H9 (cell line): ENCODE results near the gene GRAMD1C. TPM values are rescaled to one million over a fixed set of nuclear protein-coding genes. Genes with fewer than 3 reads are reported as not detected.
A peak's percentile ranks its signal among the peaks of the same experiment; 100 is the strongest.

ENCODE experiments used
- DNase-seq: peaks from one replicate; pipeline ENCODE4 v3.0.0-alpha.2; 2017
- H2AFZ ChIP-seq: one replicate; pipeline ENCODE4 v1.6.1; 2013; ENCODE audit warnings: mild to moderate bottlenecking, low read length, control low read depth, moderate library complexity
- H2AK5ac ChIP-seq: 2 replicates; pipeline ENCODE4 v1.6.1; 2013; ENCODE audit warnings: low read length, control low read depth, mixed read lengths; ENCODE audit not compliant: insufficient read length
- H2BK120ac ChIP-seq: one replicate; pipeline ENCODE4 v1.6.1; 2013; ENCODE audit warnings: low read depth, mild to moderate bottlenecking, low read length, control low read depth, inconsistent platforms; ENCODE audit not compliant: poor library complexity, severe bottlenecking
- H2BK12ac ChIP-seq: 2 replicates; pipeline ENCODE4 v1.6.1; 2013; ENCODE audit warnings: low read length, control low read depth, mixed read lengths, low read depth; ENCODE audit not compliant: insufficient read length
- H2BK15ac ChIP-seq: 2 replicates; pipeline ENCODE4 v1.6.1; 2013; ENCODE audit warnings: low read depth, low read length, control low read depth
- H2BK20ac ChIP-seq: one replicate; pipeline ENCODE4 v1.6.1; 2013; ENCODE audit warnings: low read depth, mild to moderate bottlenecking, low read length, control low read depth, inconsistent platforms; ENCODE audit not compliant: poor library complexity, severe bottlenecking
- H2BK5ac ChIP-seq: 2 replicates; pipeline ENCODE4 v1.6.1; 2013; ENCODE audit warnings: low read length, control low read depth, mixed read lengths; ENCODE audit not compliant: insufficient read length
- H3K14ac ChIP-seq: 2 replicates; pipeline ENCODE4 v1.6.1; 2013; ENCODE audit warnings: low read length, control low read depth; ENCODE audit not compliant: insufficient read depth
- H3K18ac ChIP-seq: 2 replicates; pipeline ENCODE4 v1.6.1; 2013; ENCODE audit warnings: low read depth, mild to moderate bottlenecking, mixed read lengths, low read length, control low read depth; ENCODE audit not compliant: insufficient read length
- H3K23ac ChIP-seq: 2 replicates; pipeline ENCODE4 v1.6.1; 2013; ENCODE audit warnings: low read length, control low read depth, mixed read lengths, low read depth; ENCODE audit not compliant: insufficient read length
- H3K23me2 ChIP-seq: 2 replicates; pipeline ENCODE4 v1.6.1; 2013; ENCODE audit warnings: low read depth, mild to moderate bottlenecking, mixed read lengths, low read length, control low read depth; ENCODE audit not compliant: insufficient read length, poor library complexity, severe bottlenecking
- H3K27ac ChIP-seq: 2 replicates; pipeline ENCODE4 v1.5.1; 2013; ENCODE audit warnings: low read length, control low read depth, mixed read lengths, low read depth; ENCODE audit not compliant: insufficient read length
- H3K27me3 ChIP-seq: 2 replicates; pipeline ENCODE4 v1.6.1; 2013; ENCODE audit warnings: low read length, control low read depth, inconsistent platforms; ENCODE audit not compliant: insufficient read depth
- H3K4ac ChIP-seq: 2 replicates; pipeline ENCODE4 v1.6.1; 2013; ENCODE audit warnings: low read depth, mild to moderate bottlenecking, control low read depth, inconsistent platforms, low read length, moderate library complexity
- H3K4me1 ChIP-seq: 2 replicates; pipeline ENCODE4 v1.6.1; 2013; ENCODE audit warnings: low read length, control low read depth, inconsistent platforms; ENCODE audit not compliant: insufficient read depth
- H3K4me2 ChIP-seq: 2 replicates; pipeline ENCODE4 v1.6.1; 2013; ENCODE audit warnings: low read length, control low read depth, mixed read lengths; ENCODE audit not compliant: insufficient read length, insufficient read depth
- H3K56ac ChIP-seq: 2 replicates; pipeline ENCODE4 v1.6.1; 2013; ENCODE audit warnings: low read depth, mild to moderate bottlenecking, mixed read lengths, low read length, control low read depth; ENCODE audit not compliant: insufficient read length
- H3K79me1 ChIP-seq: 2 replicates; pipeline ENCODE4 v1.6.1; 2013; ENCODE audit warnings: low read depth, mild to moderate bottlenecking, moderate library complexity, low read length, control low read depth, inconsistent platforms; ENCODE audit not compliant: insufficient read depth, poor library complexity, severe bottlenecking
- H3K79me2 ChIP-seq: 2 replicates; pipeline ENCODE4 v1.6.1; 2013; ENCODE audit warnings: low read length, control low read depth, inconsistent platforms; ENCODE audit not compliant: insufficient read depth
- H3K9ac ChIP-seq: 2 replicates; pipeline ENCODE4 v1.6.1; 2013; ENCODE audit warnings: low read length, control low read depth, mixed read lengths; ENCODE audit not compliant: insufficient read length; ENCODE audit errors: extremely low read depth
- H3K9me3 ChIP-seq: one replicate; pipeline ENCODE4 v1.6.1; 2013; ENCODE audit warnings: low read depth, low read length, inconsistent platforms; ENCODE audit not compliant: control insufficient read depth
- H3T11ph ChIP-seq: one replicate; pipeline ENCODE4 v1.6.1; 2013; ENCODE audit warnings: mild to moderate bottlenecking, low read length, control low read depth, inconsistent platforms
- H4K20me1 ChIP-seq: one replicate; pipeline ENCODE4 v1.6.1; 2013; ENCODE audit not compliant: control insufficient read depth, insufficient read length, insufficient read depth
- H4K5ac ChIP-seq: 2 replicates; pipeline ENCODE4 v1.6.1; 2013; ENCODE audit warnings: low read depth, mild to moderate bottlenecking, mixed read lengths, low read length, control low read depth; ENCODE audit not compliant: insufficient read length
- H4K8ac ChIP-seq: replicated peaks from 2 replicates; pipeline ENCODE4 v1.6.1; 2013; ENCODE audit warnings: low read length, control low read depth, mixed read lengths, low read depth; ENCODE audit not compliant: insufficient read length
- H4K91ac ChIP-seq: 2 replicates; pipeline ENCODE4 v1.6.1; 2013; ENCODE audit warnings: low read depth, mild to moderate bottlenecking, moderate library complexity, mixed read lengths, low read length, control low read depth; ENCODE audit not compliant: insufficient read length
- H3K27ac Mint-ChIP-seq, 3 experiments: 2 replicates in 2 of 3; 3 replicates in 1 of 3; pipeline ENCODE4 v1.8.0; 2020 to 2021; ENCODE audit warnings: mixed read lengths in 3 of 3, mild to moderate bottlenecking in 1 of 3, moderate library complexity in 1 of 3
- H3K27me3 Mint-ChIP-seq: 2 replicates; pipeline ENCODE4 v1.8.0; 2021; ENCODE audit warnings: low read depth, mild to moderate bottlenecking, moderate library complexity, mixed read lengths
- H3K36me3 Mint-ChIP-seq, 3 experiments: 2 replicates in 2 of 3; 3 replicates in 1 of 3; pipeline ENCODE4 v1.8.0; 2020 to 2021; ENCODE audit warnings: low read depth in 3 of 3, mixed read lengths in 3 of 3; ENCODE audit not compliant: insufficient read depth in 1 of 3
- H3K4me1 Mint-ChIP-seq, 2 experiments: 2 replicates each; pipeline ENCODE4 v1.8.0; 2020; ENCODE audit warnings: mixed read lengths in 2 of 2
- H3K4me3 Mint-ChIP-seq, 2 experiments: 2 replicates in 1 of 2; 3 replicates in 1 of 2; pipeline ENCODE4 v1.8.0; 2020 to 2021; ENCODE audit warnings: mild to moderate bottlenecking in 2 of 2, mixed read lengths in 2 of 2, moderate library complexity in 1 of 2
- H3K9me3 Mint-ChIP-seq, 2 experiments: 2 replicates in 1 of 2; 3 replicates in 1 of 2; pipeline ENCODE4 v1.8.0; 2020; ENCODE audit warnings: mild to moderate bottlenecking in 2 of 2, mixed read lengths in 2 of 2, moderate library complexity in 1 of 2
- CTCF ChIP-seq: fragments of 200-600 bp; sonication (generic); conservative IDR thresholded peaks from 3 replicates; pipeline ENCODE4 v1.8.0; 2021; ENCODE audit warnings: antibody characterized with exemption, mild to moderate bottlenecking
- WGBS: extraction: QIAGEN DNeasy Blood & Tissue Kit; methylation state at CpG from one replicate; pipeline ENCODE4 v1.1.7; 2013; ENCODE audit warnings: missing lambda C conversion rate, low lambda C conversion rate, mixed read lengths; ENCODE audit not compliant: insufficient read length; ENCODE audit errors: extremely low coverage; 5-methylcytosine and 5-hydroxymethylcytosine counted together
- total RNA-seq: library from RNA; stranded (reverse); gene quantifications from 2 replicates; pipeline ENCODE4 v1.2.1, GENCODE V29; 2021

GRAMD1C gene
- total RNA-seq, 1 experiment from 2014 or later = 1.8 TPM

GRCh38 chr3:113948015-113948917, 109.7 kb downstream of the GRAMD1C start:
- no peak overlapping the region for H4K5ac ChIP-seq
- H3K4me1 ChIP-seq = 0 out of 2 replicates have a peak, but pooled peaks cover 4% of the 10 kb centered on the region
- H3K23ac ChIP-seq = no peak overlapping the region
- H3K56ac ChIP-seq = no peak overlapping the region
- no peak overlapping the region for H2BK120ac ChIP-seq
- no peak overlapping the region for H3K4ac ChIP-seq
- H3K27ac ChIP-seq = no peak overlapping the region
- no peaks in the 10 kb centered on the region for H3K9me3 ChIP-seq
- peak overlapping the region; percentile 3 for H3K9ac ChIP-seq
- no peak overlapping the region for H2BK20ac ChIP-seq
- H3K14ac ChIP-seq = no peak overlapping the region; the same call in 1 of the 2 replicates
- H2BK5ac ChIP-seq = no peak overlapping the region
- H3K18ac ChIP-seq = no peak overlapping the region
- H3K23me2 ChIP-seq = peaks cover 10% of the 10 kb centered on the region
- H3K79me1 ChIP-seq = no peaks in the 10 kb centered on the region
- peak overlapping the region; percentile 68 for H3K4me2 ChIP-seq
- H3K27ac Mint-ChIP-seq = no peak overlapping the region
- H2BK15ac ChIP-seq = no peak overlapping the region
- no CpG with 5 or more reads among the region's 65 CpGs for WGBS
- peaks cover 0 to 9% (median 9%) of the 10 kb centered on the region in 3 experiments; a peak in 3 of 7 replicates for H3K36me3 Mint-ChIP-seq
- H4K8ac ChIP-seq = no peak overlapping the region
- H3K79me2 ChIP-seq = no peaks in the 10 kb centered on the region
- H2BK12ac ChIP-seq = no peak overlapping the region
- H3K9me3 Mint-ChIP-seq = no peaks in the 10 kb centered on the region
- H2AK5ac ChIP-seq = no peak overlapping the region
- H3K27me3 Mint-ChIP-seq = peaks cover 11% of the 10 kb centered on the region
- H3K4me1 Mint-ChIP-seq = peaks cover 15 to 16% of the 10 kb centered on the region in 2 experiments
- H3K27me3 ChIP-seq = no peaks in the 10 kb centered on the region; the same call in 1 of the 2 replicates
- H3K4me3 Mint-ChIP-seq = peak overlapping the region; percentile 74
- H4K91ac ChIP-seq = no peak overlapping the region
- H2AFZ ChIP-seq = no peak overlapping the region
- TF ChIP-seq CTCF = peak; percentile 26; the same call in 1 of the 3 replicates
- no peaks in the 10 kb centered on the region for H4K20me1 ChIP-seq
- no peak overlapping the region for H3T11ph ChIP-seq
- peak; percentile 81 for DNase-seq
